Endothelial cell (in vitro differentiated cells): ENCODE data around the gene LANCL3. TPM values are rescaled to one million over a fixed set of nuclear protein-coding genes. Genes with fewer than 3 reads are reported as not detected.
"Not testable (repeated sequence)": the region's sequence is repeated elsewhere in the genome, so short reads cannot be mapped to it uniquely, and the experiment has no call there.

Experiments
- DNase-seq: peaks from one replicate; pipeline ENCODE4 v3.0.0; 2021; ENCODE audit warnings: low spot score
- H3K27ac Mint-ChIP-seq: one replicate; pipeline ENCODE4 v1.8.0; 2021; ENCODE audit warnings: mixed read lengths, inconsistent platforms; ENCODE audit not compliant: unreplicated experiment
- H3K27me3 Mint-ChIP-seq: one replicate; pipeline ENCODE4 v1.8.0; 2021; ENCODE audit warnings: mild to moderate bottlenecking, moderate library complexity, mixed read lengths, inconsistent platforms; ENCODE audit not compliant: unreplicated experiment
- H3K36me3 Mint-ChIP-seq: one replicate; pipeline ENCODE4 v1.8.0; 2021; ENCODE audit warnings: mild to moderate bottlenecking, low read depth, mixed read lengths, inconsistent platforms; ENCODE audit not compliant: unreplicated experiment
- H3K4me1 Mint-ChIP-seq: one replicate; pipeline ENCODE4 v1.8.0; 2021; ENCODE audit warnings: mild to moderate bottlenecking, mixed read lengths, inconsistent platforms; ENCODE audit not compliant: unreplicated experiment
- H3K4me3 Mint-ChIP-seq: one replicate; pipeline ENCODE4 v1.8.0; 2021; ENCODE audit warnings: mild to moderate bottlenecking, mixed read lengths, inconsistent platforms; ENCODE audit not compliant: unreplicated experiment
- H3K9me3 Mint-ChIP-seq: one replicate; pipeline ENCODE4 v1.8.0; 2021; ENCODE audit warnings: mixed read lengths, inconsistent platforms; ENCODE audit not compliant: unreplicated experiment
- total RNA-seq: library from RNA; stranded (reverse); fragmentation: NEBNext Ultra II Directional; extraction: Animal tissue kit (Norgen Biotek cat#: 25700); gene quantifications from one replicate; pipeline ENCODE4 v1.2.1, GENCODE V29; 2021; ENCODE audit not compliant: unreplicated experiment
- TF ChIP-seq, protein P1 (sequence below): fragments of 200-600 bp; sonication (generic); IDR thresholded peaks from one replicate; pipeline ENCODE4 v1.5.0; 2021; ENCODE audit warnings: antibody characterized with exemption; ENCODE audit not compliant: unreplicated experiment

LANCL3 gene
- total RNA-seq, 1 donor from 2014 or later = 0.46 TPM

- Mint-ChIP-seq H3K9me3 (no peaks in the 10 kb centered on the region), H3K27ac (no peak overlapping the region), H3K4me3 (no peak overlapping the region), H3K27me3 (no peaks in the 10 kb centered on the region), H3K36me3 (no peaks in the 10 kb centered on the region), H3K4me1 (no peaks in the 10 kb centered on the region)
- DNase-seq = no peak
- TF ChIP-seq, protein P1, sequence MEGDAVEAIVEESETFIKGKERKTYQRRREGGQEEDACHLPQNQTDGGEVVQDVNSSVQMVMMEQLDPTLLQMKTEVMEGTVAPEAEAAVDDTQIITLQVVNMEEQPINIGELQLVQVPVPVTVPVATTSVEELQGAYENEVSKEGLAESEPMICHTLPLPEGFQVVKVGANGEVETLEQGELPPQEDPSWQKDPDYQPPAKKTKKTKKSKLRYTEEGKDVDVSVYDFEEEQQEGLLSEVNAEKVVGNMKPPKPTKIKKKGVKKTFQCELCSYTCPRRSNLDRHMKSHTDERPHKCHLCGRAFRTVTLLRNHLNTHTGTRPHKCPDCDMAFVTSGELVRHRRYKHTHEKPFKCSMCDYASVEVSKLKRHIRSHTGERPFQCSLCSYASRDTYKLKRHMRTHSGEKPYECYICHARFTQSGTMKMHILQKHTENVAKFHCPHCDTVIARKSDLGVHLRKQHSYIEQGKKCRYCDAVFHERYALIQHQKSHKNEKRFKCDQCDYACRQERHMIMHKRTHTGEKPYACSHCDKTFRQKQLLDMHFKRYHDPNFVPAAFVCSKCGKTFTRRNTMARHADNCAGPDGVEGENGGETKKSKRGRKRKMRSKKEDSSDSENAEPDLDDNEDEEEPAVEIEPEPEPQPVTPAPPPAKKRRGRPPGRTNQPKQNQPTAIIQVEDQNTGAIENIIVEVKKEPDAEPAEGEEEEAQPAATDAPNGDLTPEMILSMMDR = peak; percentile 43
Observed at GRCh38 chrX:37646254-37646653, 74.8 kb downstream of the LANCL3 start.

DNA sequence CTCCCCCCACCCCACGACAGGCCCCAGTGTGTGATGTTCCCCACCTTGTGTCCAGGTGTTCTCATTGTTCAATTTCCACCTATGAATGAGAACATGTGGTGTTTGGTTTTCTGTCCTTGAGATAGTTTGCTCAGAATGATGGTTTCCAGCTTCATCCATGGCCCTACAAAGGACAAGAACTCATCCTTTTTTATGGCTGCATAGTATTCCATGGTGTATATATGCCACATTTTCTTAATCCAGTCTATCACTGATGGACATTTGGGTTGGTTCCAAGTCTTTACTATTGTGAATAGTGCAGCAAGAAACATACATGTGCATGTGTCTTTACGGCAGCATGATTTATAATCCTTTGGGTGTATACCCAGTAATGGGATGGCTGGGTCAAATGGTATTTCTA lies 79.4 kb downstream of the LANCL3 start:
- H3K9me3 Mint-ChIP-seq, DNase-seq, H3K4me3 Mint-ChIP-seq, H3K4me1 Mint-ChIP-seq, H3K27me3 Mint-ChIP-seq, H3K27ac Mint-ChIP-seq, H3K36me3 Mint-ChIP-seq: not testable (repeated sequence)

DNA sequence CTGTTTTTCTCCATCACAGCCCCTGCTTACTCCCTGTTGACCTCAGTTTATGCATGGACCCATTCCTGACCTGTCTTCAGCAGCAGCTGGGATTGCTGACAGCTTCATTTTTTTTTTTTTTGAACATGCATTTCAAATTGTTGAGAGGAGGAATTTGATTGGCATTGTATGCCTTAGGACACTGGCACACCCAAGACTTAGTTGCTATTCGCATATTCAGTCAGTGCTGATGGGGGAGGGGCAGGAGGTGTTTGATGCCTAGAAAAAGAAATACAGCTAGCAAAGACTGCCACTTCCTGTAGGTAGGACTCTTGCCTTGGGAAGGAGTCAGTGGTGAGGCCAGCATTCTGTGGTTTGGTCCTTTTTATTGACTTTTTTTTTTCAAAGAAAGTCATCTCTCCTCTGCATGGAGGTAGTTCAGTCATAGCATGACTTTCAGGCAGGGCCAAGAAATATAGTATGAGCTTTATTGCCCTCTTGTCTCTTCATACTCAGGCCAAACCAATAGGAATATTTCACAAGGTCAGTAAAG lies 80.5 kb downstream of the LANCL3 start:
- DNase-seq = no peak
- H3K9me3 Mint-ChIP-seq = no peaks in the 10 kb centered on the region
- H3K27ac Mint-ChIP-seq = no peak overlapping the region
- peaks cover 2% of the 10 kb centered on the region for H3K27me3 Mint-ChIP-seq
- H3K4me1 Mint-ChIP-seq = no peaks in the 10 kb centered on the region
- H3K4me3 Mint-ChIP-seq = no peak overlapping the region
- TF ChIP-seq, protein P1 = no peak
- H3K36me3 Mint-ChIP-seq = no peaks in the 10 kb centered on the region

DNA sequence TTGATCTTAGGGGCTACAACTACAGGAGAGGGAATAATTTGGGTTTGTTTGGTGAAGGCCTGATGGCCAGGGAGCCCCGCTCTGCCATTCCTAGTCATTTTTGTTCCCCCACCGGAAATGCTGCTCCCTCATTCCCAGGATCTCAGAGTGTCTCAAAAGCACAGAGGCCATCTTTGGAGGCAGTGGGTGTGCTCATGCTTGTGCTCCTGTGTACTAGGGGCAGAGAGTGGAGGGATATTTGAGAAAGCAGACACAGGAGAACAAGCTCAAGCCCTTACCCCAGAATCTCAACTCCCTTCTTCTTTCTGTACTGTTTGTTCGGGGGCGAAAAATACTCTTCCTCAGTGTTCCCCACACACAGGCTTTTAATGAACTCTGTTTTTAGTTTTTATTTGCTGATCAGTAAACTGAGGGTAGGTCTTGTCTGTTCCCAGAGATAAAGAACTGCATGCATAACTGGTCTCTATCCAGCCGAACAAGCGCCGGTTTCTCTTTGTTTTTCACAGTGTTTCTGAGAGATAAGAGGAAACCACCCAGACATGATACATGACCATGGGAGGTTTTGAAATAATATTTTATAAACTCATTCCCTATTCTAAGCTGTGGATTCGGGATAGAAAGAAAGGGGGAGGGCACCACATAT lies 81.2 kb downstream of the LANCL3 start:
- no peak overlapping the region for H3K4me3 Mint-ChIP-seq
- peaks cover 2% of the 10 kb centered on the region for H3K27me3 Mint-ChIP-seq
- H3K36me3 Mint-ChIP-seq = no peaks in the 10 kb centered on the region
- DNase-seq = no peak
- no peak overlapping the region for H3K27ac Mint-ChIP-seq
- no peaks in the 10 kb centered on the region for H3K9me3 Mint-ChIP-seq
- no peaks in the 10 kb centered on the region for H3K4me1 Mint-ChIP-seq
- TF ChIP-seq, protein P1 = no peak

GRCh38 chrX:37653397-37654085 lies 82.1 kb downstream of the LANCL3 start:
- Mint-ChIP-seq H3K27ac (no peak overlapping the region), H3K4me3 (no peak overlapping the region), H3K9me3 (no peaks in the 10 kb centered on the region), H3K27me3 (peaks cover 2% of the 10 kb centered on the region), H3K36me3 (no peaks in the 10 kb centered on the region), H3K4me1 (no peaks in the 10 kb centered on the region)
- TF ChIP-seq, protein P1 = no peak
- no peak for DNase-seq
